Upper lobe of right lung (tissue), 1 donor: ENCODE data around the gene UNC13D. TPM values are rescaled to one million over a fixed set of nuclear protein-coding genes. Genes with fewer than 3 reads are reported as not detected.
A peak's percentile ranks its signal among the peaks of the same experiment; 100 is the strongest.

Source experiments
- ATAC-seq: fragments of 200-7000 bp; cut with Tn5 transposase; one replicate; pipeline ENCODE4 v1.9.1; 2020; ENCODE audit warnings: mild to moderate bottlenecking, moderate library complexity
- DNase-seq: peaks from one replicate; pipeline ENCODE4 v3.0.0-alpha.2; 2020
- H3K27ac ChIP-seq: fragments of 200-600 bp; one replicate; pipeline ENCODE4 v1.8.0; 2022
- H3K27me3 ChIP-seq: fragments of 200-600 bp; one replicate; pipeline ENCODE4 v1.8.0; 2022; ENCODE audit warnings: mild to moderate bottlenecking
- H3K36me3 ChIP-seq: fragments of 200-600 bp; one replicate; pipeline ENCODE4 v1.8.0; 2022
- H3K4me1 ChIP-seq: fragments of 200-600 bp; one replicate; pipeline ENCODE4 v1.8.0; 2022
- H3K4me3 ChIP-seq: fragments of 200-600 bp; one replicate; pipeline ENCODE4 v1.8.0; 2022; ENCODE audit warnings: mild to moderate bottlenecking
- H3K9me3 ChIP-seq: fragments of 200-600 bp; one replicate; pipeline ENCODE4 v1.8.0; 2022
- CTCF ChIP-seq: fragments of 200-600 bp; IDR thresholded peaks from one replicate; pipeline ENCODE4 v1.8.0; 2022; ENCODE audit warnings: antibody characterized with exemption
- intact Hi-C: fragments of 100-400 bp; cut with DNase I; formaldehyde crosslinking; loops from one replicate; pipeline ENCODE4 v1.11.0; 2022
- total RNA-seq: library from RNA; stranded (reverse); fragmentation: NEBNext Ultra II Directional; extraction: Animal tissue kit (Norgen Biotek cat#: 25700); gene quantifications from one replicate; pipeline ENCODE4 v1.2.1, GENCODE V29; 2021
- donor health status: DM: no; HTN: yes; CAD: no; lungs with severe emphysema.

The UNC13D gene
- total RNA-seq, 1 donor from 2014 or later: 145 TPM

GRCh38 chr17:75836605-75837004, 7.6 kb downstream of the UNC13D start:
- DNase-seq (no peak), ATAC-seq (no peak)
- Histone ChIP-seq H3K36me3 (peaks cover 42% of the 10 kb centered on the region), H3K27me3 (no peaks in the 10 kb centered on the region), H3K4me3 (no peak overlapping the region), H3K27ac (no peak overlapping the region), H3K9me3 (no peaks in the 10 kb centered on the region), H3K4me1 (no peaks in the 10 kb centered on the region)
- intact Hi-C loops: no loop called here
- TF ChIP-seq CTCF: no peak

GRCh38 chr17:75835654-75835987, 8.6 kb downstream of the UNC13D start:
- DNase-seq (no peak), ATAC-seq (no peak)
- no peaks in the 10 kb centered on the region for H3K27me3 ChIP-seq
- H3K4me3 ChIP-seq: no peak overlapping the region
- no peaks in the 10 kb centered on the region for H3K9me3 ChIP-seq
- no peak for TF ChIP-seq CTCF
- intact Hi-C loops: no loop called here
- peaks cover 45% of the 10 kb centered on the region for H3K36me3 ChIP-seq
- no peak overlapping the region for H3K27ac ChIP-seq
- H3K4me1 ChIP-seq: no peaks in the 10 kb centered on the region

- Histone ChIP-seq H3K27ac (no peak overlapping the region), H3K36me3 (peaks cover 45% of the 10 kb centered on the region), H3K4me1 (no peaks in the 10 kb centered on the region), H3K27me3 (no peaks in the 10 kb centered on the region), H3K9me3 (no peaks in the 10 kb centered on the region), H3K4me3 (no peak overlapping the region)
- ATAC-seq: no peak
- no peak for DNase-seq
- intact Hi-C loops: no loop called here
- no peak for TF ChIP-seq CTCF
Observed at GRCh38 chr17:75834928-75835653, 9.1 kb downstream of the UNC13D start.

GRCh38 chr17:75834279-75834920, 9.8 kb downstream of the UNC13D start:
- intact Hi-C loops: no loop called here
- ATAC-seq (no peak), DNase-seq (peak; percentile 35)
- Histone ChIP-seq H3K36me3 (peaks cover 47% of the 10 kb centered on the region), H3K4me1 (no peaks in the 10 kb centered on the region), H3K9me3 (no peaks in the 10 kb centered on the region), H3K4me3 (no peak overlapping the region), H3K27me3 (no peaks in the 10 kb centered on the region), H3K27ac (no peak overlapping the region)
- TF ChIP-seq CTCF: no peak

- TF ChIP-seq CTCF: no peak
- DNase-seq: no peak
- Histone ChIP-seq H3K4me3 (no peak overlapping the region), H3K27me3 (no peaks in the 10 kb centered on the region), H3K27ac (peak overlapping the region; percentile 72), H3K9me3 (no peaks in the 10 kb centered on the region), H3K36me3 (peaks cover 60% of the 10 kb centered on the region), H3K4me1 (peaks cover 6% of the 10 kb centered on the region)
- intact Hi-C loops: no loop called here
- no peak for ATAC-seq
Observed at GRCh38 chr17:75832652-75833400, 11.4 kb downstream of the UNC13D start.
